Breast epithelium (tissue), 3 donors: ENCODE data around the gene SYT11.

Source experiments
- POLR2A ChIP-seq: fragments of 450-650 bp; IDR thresholded peaks from one replicate; pipeline ENCODE4 v1.6.1; 2016; ENCODE audit warnings: antibody characterized with exemption, mild to moderate bottlenecking, moderate library complexity
- POLR2AphosphoS5 ChIP-seq, 3 donors: sonication (generic); formaldehyde crosslinking; IDR thresholded peaks; one replicate each; pipeline ENCODE4 v1.6.1; 2017; ENCODE audit warnings: antibody characterized with exemption in 3 of 3
- TF ChIP-seq, protein P1 (sequence below), 3 donors: fragments of 450-650 bp; IDR thresholded peaks; one replicate each; pipeline ENCODE4 v1.5.1; 2016 to 2017; ENCODE audit warnings: antibody characterized with exemption in 3 of 3, mild to moderate bottlenecking in 3 of 3, moderate library complexity in 3 of 3

GRCh38 chr1:155860970-155861510 is 1.7 kb downstream of the SYT11 start:
- TF ChIP-seq, protein P1, sequence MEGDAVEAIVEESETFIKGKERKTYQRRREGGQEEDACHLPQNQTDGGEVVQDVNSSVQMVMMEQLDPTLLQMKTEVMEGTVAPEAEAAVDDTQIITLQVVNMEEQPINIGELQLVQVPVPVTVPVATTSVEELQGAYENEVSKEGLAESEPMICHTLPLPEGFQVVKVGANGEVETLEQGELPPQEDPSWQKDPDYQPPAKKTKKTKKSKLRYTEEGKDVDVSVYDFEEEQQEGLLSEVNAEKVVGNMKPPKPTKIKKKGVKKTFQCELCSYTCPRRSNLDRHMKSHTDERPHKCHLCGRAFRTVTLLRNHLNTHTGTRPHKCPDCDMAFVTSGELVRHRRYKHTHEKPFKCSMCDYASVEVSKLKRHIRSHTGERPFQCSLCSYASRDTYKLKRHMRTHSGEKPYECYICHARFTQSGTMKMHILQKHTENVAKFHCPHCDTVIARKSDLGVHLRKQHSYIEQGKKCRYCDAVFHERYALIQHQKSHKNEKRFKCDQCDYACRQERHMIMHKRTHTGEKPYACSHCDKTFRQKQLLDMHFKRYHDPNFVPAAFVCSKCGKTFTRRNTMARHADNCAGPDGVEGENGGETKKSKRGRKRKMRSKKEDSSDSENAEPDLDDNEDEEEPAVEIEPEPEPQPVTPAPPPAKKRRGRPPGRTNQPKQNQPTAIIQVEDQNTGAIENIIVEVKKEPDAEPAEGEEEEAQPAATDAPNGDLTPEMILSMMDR (IDR thresholded peaks at IDR 0.05), result no peak
- TF ChIP-seq POLR2A (no peak), POLR2AphosphoS5 (IDR thresholded peaks at IDR 0.05) (no peak)
